HepG2 (cell line): ENCODE measurements around the gene BICRAL. TPM values are rescaled to one million over a fixed set of nuclear protein-coding genes. Genes with fewer than 3 reads are reported as not detected.
A peak's percentile ranks its signal among the peaks of the same experiment; 100 is the strongest.

Source experiments
- CREM ChIP-seq, 2 experiments: sonication (generic) in 1 of 2; formaldehyde crosslinking in 1 of 2; IDR thresholded peaks; 2 replicates each; pipeline versions ENCODE4 v1.4.0 to v1.6.1; 2016 to 2020; ENCODE audit warnings: antibody characterized with exemption in 1 of 2, mild to moderate bottlenecking in 1 of 2, missing genetic modification reagents in 1 of 2
- JUNB ChIP-seq: sonication (generic); formaldehyde crosslinking; IDR thresholded peaks from 2 replicates; pipeline ENCODE4 v1.8.0; 2022; ENCODE audit warnings: missing genetic modification reagents, mild to moderate bottlenecking, borderline replicate concordance
- KLF6 ChIP-seq: IDR thresholded peaks from 2 replicates; pipeline ENCODE4 v1.8.0; 2016; ENCODE audit warnings: missing biosample characterization, missing genetic modification reagents
- MED13 ChIP-seq: sonication (generic); formaldehyde crosslinking; IDR thresholded peaks from 2 replicates; pipeline ENCODE4 v1.5.0; 2020; ENCODE audit warnings: missing genetic modification reagents
- MED8 ChIP-seq: sonication (generic); formaldehyde crosslinking; IDR thresholded peaks from 2 replicates; pipeline ENCODE4 v1.8.1; 2023; ENCODE audit warnings: mild to moderate bottlenecking, missing genetic modification reagents; ENCODE audit not compliant: insufficient replicate concordance
- MTF2 ChIP-seq: sonication (generic); formaldehyde crosslinking; IDR thresholded peaks from 2 replicates; pipeline ENCODE4 v1.5.0; 2020; ENCODE audit warnings: missing genetic modification reagents, borderline replicate concordance
- MXI1 ChIP-seq: IDR thresholded peaks from 3 replicates; pipeline ENCODE4 v1.6.1; 2012; ENCODE audit warnings: low read depth, low read length, inconsistent platforms, borderline replicate concordance
- NFE2L1 ChIP-seq: sonication (generic); formaldehyde crosslinking; IDR thresholded peaks from 2 replicates; pipeline ENCODE4 v1.4.0; 2020; ENCODE audit warnings: missing genetic modification reagents, mild to moderate bottlenecking, borderline replicate concordance
- PHF20 ChIP-seq: sonication (generic); formaldehyde crosslinking; IDR thresholded peaks from 2 replicates; pipeline ENCODE4 v1.5.0; 2020; ENCODE audit warnings: mild to moderate bottlenecking, missing genetic modification reagents
- RFXANK ChIP-seq: IDR thresholded peaks from 2 replicates; pipeline ENCODE4 v1.6.1; 2016
- RXRB ChIP-seq: IDR thresholded peaks from 2 replicates; pipeline ENCODE4 v1.6.1; 2016; ENCODE audit warnings: borderline replicate concordance, missing genetic modification reagents, missing compliant biosample characterization
- SMAD9 ChIP-seq: sonication (generic); formaldehyde crosslinking; IDR thresholded peaks from 2 replicates; pipeline ENCODE4 v1.5.1; 2020; ENCODE audit warnings: mild to moderate bottlenecking, missing genetic modification reagents
- SP2 ChIP-seq: sonication (generic); formaldehyde crosslinking; IDR thresholded peaks from 2 replicates; pipeline ENCODE4 v1.5.1; 2020; ENCODE audit warnings: mild to moderate bottlenecking, missing genetic modification reagents
- XRCC5 ChIP-seq: fragments of 200-400 bp; formaldehyde crosslinking; optimal IDR thresholded peaks from 2 replicates; pipeline ENCODE3; 2017; ENCODE audit warnings: mild to moderate bottlenecking, low read length
- ZBTB21 ChIP-seq: sonication (generic); formaldehyde crosslinking; IDR thresholded peaks from 2 replicates; pipeline ENCODE4 v1.4.0; 2020; ENCODE audit warnings: missing genetic modification reagents
- ZC3H4 ChIP-seq: sonication (generic); formaldehyde crosslinking; IDR thresholded peaks from 2 replicates; pipeline ENCODE4 v1.4.0; 2020; ENCODE audit warnings: missing genetic modification reagents, borderline replicate concordance
- ZGPAT ChIP-seq: IDR thresholded peaks from 2 replicates; pipeline ENCODE4 v1.6.1; 2016; ENCODE audit warnings: mild to moderate bottlenecking
- ZNF251 ChIP-seq: sonication (generic); formaldehyde crosslinking; IDR thresholded peaks from 2 replicates; pipeline ENCODE4 v1.9.0; 2021; ENCODE audit warnings: mild to moderate bottlenecking, missing genetic modification reagents
- ZNF30 ChIP-seq: sonication (generic); formaldehyde crosslinking; IDR thresholded peaks from 2 replicates; pipeline ENCODE4 v1.5.0; 2020; ENCODE audit warnings: mild to moderate bottlenecking, missing genetic modification reagents
- ZNF510 ChIP-seq: sonication (generic); formaldehyde crosslinking; IDR thresholded peaks from 2 replicates; pipeline ENCODE4 v1.4.0; 2020; ENCODE audit warnings: low read depth, mild to moderate bottlenecking, missing genetic modification reagents
- ZNF547 ChIP-seq: sonication (generic); formaldehyde crosslinking; IDR thresholded peaks from 2 replicates; pipeline ENCODE4 v1.5.1; 2020; ENCODE audit warnings: mild to moderate bottlenecking, missing genetic modification reagents
- ZNF549 ChIP-seq: sonication (generic); formaldehyde crosslinking; IDR thresholded peaks from 2 replicates; pipeline ENCODE4 v1.5.0; 2020; ENCODE audit warnings: missing genetic modification reagents
- ZNF558 ChIP-seq: sonication (generic); formaldehyde crosslinking; IDR thresholded peaks from 2 replicates; pipeline ENCODE4 v1.9.0; 2022; ENCODE audit warnings: mild to moderate bottlenecking, missing genetic modification reagents, borderline replicate concordance
- ZNF615 ChIP-seq: sonication (generic); formaldehyde crosslinking; IDR thresholded peaks from 2 replicates; pipeline ENCODE4 v1.5.0; 2020; ENCODE audit warnings: mild to moderate bottlenecking, missing genetic modification reagents, borderline replicate concordance
- ZNF784 ChIP-seq: sonication (generic); formaldehyde crosslinking; IDR thresholded peaks from 2 replicates; pipeline ENCODE4 v1.5.1; 2020; ENCODE audit warnings: missing genetic modification reagents, mild to moderate bottlenecking, borderline replicate concordance
- ZNF850 ChIP-seq: sonication (generic); formaldehyde crosslinking; conservative IDR thresholded peaks from 2 replicates; pipeline ENCODE4 v1.9.0; 2021; ENCODE audit warnings: mild to moderate bottlenecking, missing genetic modification reagents
- polyA plus RNA-seq, 8 experiments: library from polyadenylated mRNA; depleted of rRNA in 3 of 8; stranded (reverse) in 7 of 8; unstranded in 1 of 8; fragments of >200 nt; fragmentation: Illumina TruSeq in 4 of 8; extraction: Trizol in 4 of 8; gene quantifications; 2 replicates each; pipeline versions ENCODE4 v1.2.1 to v1.2.3, GENCODE V29; 2011 to 2016; ENCODE audit warnings: low read depth in 4 of 8, missing spikeins in 1 of 8, mixed read lengths in 1 of 8; ENCODE audit not compliant: insufficient read depth in 1 of 8
- total RNA-seq, 5 experiments: library from RNA; depleted of rRNA; stranded (reverse); fragments of >200 nt; fragmentation: Illumina TruSeq; extraction: Trizol; gene quantifications; 2 replicates each; pipeline ENCODE4 v1.2.3, GENCODE V29; 2016; ENCODE audit warnings: low read depth in 1 of 5
- TF ChIP-seq, protein P1 (sequence below): sonication (generic); formaldehyde crosslinking; IDR thresholded peaks from 2 replicates; pipeline ENCODE4 v1.5.0; 2020; ENCODE audit warnings: missing genetic modification reagents

The BICRAL gene
- total and polyA plus RNA-seq, 2 of the 13 experiments (the other 11 are each of a cell fraction or from before 2014, with no cell fraction given), result 5.0 to 13.5 TPM

DNA sequence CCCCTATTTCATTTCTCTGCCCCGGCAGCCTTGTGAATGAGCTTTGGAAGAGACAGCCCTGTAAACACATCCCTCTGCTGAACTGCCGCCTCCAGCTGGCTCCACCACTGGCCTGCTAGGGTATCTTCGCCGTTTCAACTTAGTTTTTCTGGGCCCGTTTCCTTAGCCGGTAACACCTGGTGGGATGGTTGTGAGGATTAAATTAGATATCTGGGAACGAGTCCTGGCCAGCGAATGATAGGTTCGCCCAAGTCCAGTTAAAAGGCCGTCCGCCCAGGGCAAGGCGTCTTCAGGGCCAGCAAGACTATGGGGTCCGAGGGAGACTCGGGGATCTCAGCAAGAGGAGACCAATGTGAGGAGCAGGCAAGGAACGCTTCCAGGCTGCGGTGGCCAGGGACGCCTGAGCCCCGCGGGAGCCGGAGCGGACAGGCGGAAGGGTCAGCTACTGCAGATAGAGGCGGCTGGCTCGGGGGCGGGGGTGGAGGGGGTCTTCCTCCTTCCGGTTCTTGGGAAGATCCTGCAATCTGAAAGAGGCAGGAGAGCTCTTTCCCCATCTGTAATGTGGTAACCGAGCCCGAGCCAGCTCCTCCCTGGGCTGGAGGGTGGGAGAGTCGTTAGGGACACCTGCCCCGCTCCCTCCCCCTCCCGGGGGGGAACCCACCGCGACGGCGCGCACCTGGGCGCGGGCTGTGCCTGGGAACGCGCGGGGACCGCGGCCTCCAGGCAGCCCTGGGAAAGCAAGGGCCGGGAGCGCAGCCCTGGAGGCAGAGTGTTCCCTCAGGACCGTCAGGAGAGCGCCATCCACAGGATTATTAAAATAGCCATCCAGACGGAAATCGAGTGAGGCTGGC lies 129.5 kb downstream of the BICRAL start (continued):
- no peak; the same call in 2 of the 3 replicates for TF ChIP-seq MXI1
- no peak for TF ChIP-seq RFXANK (CRISPR knock-in tag)
- TF ChIP-seq MED13, result no peak
- TF ChIP-seq NFE2L1 (CRISPR knock-in tag), result no peak
- no peak for TF ChIP-seq ZNF510 (CRISPR knock-in tag)
- no peak for TF ChIP-seq CREM (IDR thresholded peaks at IDR 0.05)
- TF ChIP-seq CREM (CRISPR knock-in tag; IDR thresholded peaks at IDR 0.05), result no peak
- TF ChIP-seq ZNF30, result no peak
- 0 out of 2 replicates have a peak, but pooled peaks have one; percentile 29 for TF ChIP-seq ZGPAT (CRISPR knock-in tag)
- no peak for TF ChIP-seq ZC3H4 (CRISPR knock-in tag)
- TF ChIP-seq ZNF547 (CRISPR knock-in tag), result peak; percentile 59; the same call in 1 of the 2 replicates
- TF ChIP-seq ZNF549 (CRISPR knock-in tag), result no peak
- peak; percentile 46 for TF ChIP-seq XRCC5
- TF ChIP-seq ZNF850 (CRISPR knock-in tag), result no peak
- no peak for TF ChIP-seq SMAD9 (CRISPR knock-in tag)
- TF ChIP-seq KLF6 (CRISPR knock-in tag), result no peak
- TF ChIP-seq ZNF784 (CRISPR knock-in tag), result peak; percentile 67; the same call in 1 of the 2 replicates
- TF ChIP-seq, protein P1, sequence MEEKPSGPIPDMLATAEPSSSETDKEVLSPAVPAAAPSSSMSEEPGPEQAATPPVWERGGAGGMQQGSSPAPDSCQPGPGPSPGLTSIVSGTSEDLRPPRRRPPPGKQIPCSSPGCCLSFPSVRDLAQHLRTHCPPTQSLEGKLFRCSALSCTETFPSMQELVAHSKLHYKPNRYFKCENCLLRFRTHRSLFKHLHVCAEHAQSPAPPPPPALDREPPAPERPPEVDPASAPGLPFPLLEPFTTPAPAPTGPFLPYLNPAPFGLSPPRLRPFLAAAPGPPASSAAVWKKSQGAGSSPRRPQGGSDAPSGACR (CRISPR knock-in tag), result no peak
- TF ChIP-seq JUNB, result no peak
- TF ChIP-seq MTF2, result no peak
- TF ChIP-seq RXRB (CRISPR knock-in tag), result peak; percentile 6; the same call in 1 of the 2 replicates
- TF ChIP-seq ZNF251 (CRISPR knock-in tag), result no peak
- TF ChIP-seq ZBTB21, result no peak
- TF ChIP-seq ZNF558 (CRISPR knock-in tag), result no peak
- no peak for TF ChIP-seq PHF20 (CRISPR knock-in tag)
- no peak for TF ChIP-seq ZNF615 (CRISPR knock-in tag)
- TF ChIP-seq SP2 (CRISPR knock-in tag), result no peak
- no peak for TF ChIP-seq MED8 (CRISPR knock-in tag)
